CD4-positive, alpha-beta T cell treated with Interleukin-12 subunit alpha and Interleukin-12 subunit beta, for 1 hour (primary cell): ENCODE data around the gene SVEP1.
"Not testable (repeated sequence)": the region's sequence is repeated elsewhere in the genome, so short reads cannot be mapped to it uniquely, and the experiment has no call there.

Experiments used
- DNase-seq: peaks from one replicate; pipeline ENCODE4 v3.0.0-alpha.2; 2020

SVEP1 gene

GRCh38 chr9:110575945-110576344 lies 3.6 kb downstream of the SVEP1 start:
- no peak for DNase-seq

GRCh38 chr9:110575169-110575568 lies 4.4 kb downstream of the SVEP1 start:
- DNase-seq = no peak

DNA sequence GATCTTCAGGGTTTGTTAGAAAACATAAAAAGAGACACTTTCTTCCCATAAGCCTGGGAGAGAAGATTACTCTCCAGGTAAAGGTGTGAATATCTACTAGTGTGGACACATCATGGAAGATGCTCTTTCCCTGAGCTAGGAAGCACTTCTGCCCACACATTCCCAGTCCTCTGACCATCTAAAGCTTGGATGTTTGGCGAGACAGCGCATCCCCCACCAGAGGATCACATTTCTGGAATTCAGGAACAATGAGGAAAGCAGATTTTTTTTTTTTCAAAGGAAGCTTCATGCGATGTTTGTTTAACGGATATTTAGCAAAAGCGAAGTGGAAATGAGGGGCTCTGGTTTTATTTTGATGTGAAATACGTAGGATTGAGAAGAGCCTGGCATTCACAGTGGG lies 6.2 kb downstream of the SVEP1 start:
- no peak for DNase-seq

- DNase-seq = no peak
These were observed 7.6 kb downstream of the SVEP1 start for GRCh38 chr9:110571801-110572483.

DNA sequence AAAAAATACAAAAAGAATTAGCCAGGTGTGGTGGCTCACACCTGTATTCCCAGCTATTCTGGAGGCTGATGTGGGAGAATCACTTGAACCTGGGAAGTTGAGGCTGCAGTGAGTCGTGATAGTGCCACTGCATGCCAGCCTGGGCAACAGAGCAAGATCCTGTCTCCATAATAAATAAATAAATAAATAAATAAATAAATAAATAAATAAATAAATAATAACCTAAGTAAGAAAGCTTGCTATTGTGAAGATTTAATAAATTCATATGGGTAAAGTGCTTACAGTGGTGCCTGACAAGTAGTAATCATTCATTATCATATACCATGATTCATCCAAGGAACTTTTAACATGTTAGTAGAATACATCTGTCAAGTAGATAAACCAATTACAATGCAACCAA lies 13.4 kb downstream of the SVEP1 start:
- no peak for DNase-seq

DNA sequence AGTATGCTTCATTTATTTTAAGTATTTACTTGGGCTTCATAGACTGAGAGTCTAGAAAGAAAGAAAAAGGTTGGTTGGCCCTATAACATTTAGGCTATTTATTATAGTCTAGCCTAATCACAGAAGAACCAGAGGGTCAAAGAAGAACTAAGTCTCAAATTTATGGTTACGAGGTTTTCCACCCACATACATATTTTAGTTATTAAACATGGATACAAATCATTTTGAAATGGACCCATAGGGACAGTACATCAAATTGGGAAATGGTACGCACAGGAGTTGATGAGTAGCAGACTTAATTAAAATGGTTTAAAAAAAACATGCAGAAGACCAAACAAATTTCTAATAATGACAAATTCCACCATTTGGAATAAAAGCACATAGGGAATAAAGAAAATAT lies 17.7 kb downstream of the SVEP1 start:
- DNase-seq = no peak

DNA sequence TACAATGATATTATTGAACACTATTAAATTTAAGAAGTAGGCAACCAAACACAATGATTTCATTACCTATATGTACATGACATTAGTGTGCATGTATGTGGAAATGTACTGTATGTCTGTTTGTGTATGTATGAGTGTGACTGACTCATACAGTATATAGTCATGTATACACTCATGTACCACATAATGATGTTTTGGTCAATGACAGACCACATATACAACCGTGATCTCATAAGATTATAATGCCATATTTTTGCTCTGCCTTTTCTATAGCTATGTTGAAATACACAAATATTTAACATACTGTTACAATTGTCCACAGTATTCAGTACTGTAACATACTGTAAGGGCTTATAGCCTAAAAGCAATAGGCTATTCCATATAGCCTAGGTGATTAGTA lies 19.7 kb downstream of the SVEP1 start:
- no peak for DNase-seq

GRCh38 chr9:110555551-110556331 lies 23.8 kb downstream of the SVEP1 start:
- DNase-seq = no peak

DNA sequence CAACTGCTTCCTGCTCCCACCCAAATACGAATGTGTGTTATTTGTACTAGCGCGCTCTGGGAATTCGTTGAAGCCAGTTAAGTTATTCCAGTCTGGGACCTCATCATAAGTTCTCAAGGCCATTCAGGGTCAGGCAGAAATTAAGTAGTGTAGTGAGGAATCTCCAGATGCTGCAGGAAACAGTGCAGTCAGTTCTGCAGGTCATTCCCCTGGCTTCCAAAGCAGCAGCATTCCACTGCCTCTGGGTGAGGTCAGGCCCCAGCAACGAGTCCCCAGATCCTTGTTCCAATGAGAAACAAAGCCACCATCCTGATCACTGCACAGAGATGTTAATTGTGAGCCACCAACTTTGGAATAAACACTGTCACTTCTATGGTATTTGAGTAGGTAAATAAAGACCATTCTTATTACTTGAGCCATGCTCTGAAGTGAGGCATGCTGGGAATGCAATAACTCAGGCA lies 33.1 kb downstream of the SVEP1 start:
- no peak for DNase-seq

DNA sequence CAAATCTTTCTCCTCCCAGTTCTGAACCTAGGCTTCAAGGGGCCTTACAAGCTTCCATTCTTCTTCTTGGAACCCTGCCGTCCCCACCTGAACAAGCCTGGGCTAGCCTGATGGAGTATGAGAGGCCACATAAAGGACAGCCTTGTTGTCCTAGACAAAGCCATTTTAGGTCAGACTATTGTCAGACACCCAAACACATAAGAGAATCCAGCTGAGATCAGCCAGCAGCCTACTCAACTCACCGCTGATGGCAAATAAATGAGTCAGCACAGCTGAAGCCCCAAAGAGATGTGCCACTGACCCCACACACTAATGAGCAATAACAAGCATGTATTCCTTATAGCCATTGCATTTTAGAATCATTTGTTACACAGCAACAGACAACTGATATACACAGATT lies 33.8 kb downstream of the SVEP1 start:
- no peak for DNase-seq

GRCh38 chr9:110543631-110544051 lies 35.9 kb downstream of the SVEP1 start:
- DNase-seq = no peak

DNA sequence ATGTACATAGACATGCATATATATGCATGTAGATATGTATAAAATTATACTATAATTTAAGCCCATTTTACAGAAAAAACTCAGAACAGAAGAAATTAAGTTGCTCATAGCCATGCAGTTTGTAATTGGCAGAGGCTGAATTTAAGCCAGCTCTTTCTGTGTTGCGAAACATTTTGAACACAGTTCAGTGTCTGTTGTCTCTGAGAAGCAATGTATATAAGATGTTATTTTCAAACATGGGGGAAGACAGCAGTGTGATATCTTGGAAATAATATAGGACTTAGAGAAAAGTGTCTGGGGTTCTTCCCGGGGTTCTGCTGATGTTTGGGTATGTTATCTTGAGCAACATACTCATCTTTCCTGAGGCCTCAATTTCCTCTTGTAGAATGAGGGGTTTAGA lies 37.6 kb downstream of the SVEP1 start:
- DNase-seq = no peak

DNA sequence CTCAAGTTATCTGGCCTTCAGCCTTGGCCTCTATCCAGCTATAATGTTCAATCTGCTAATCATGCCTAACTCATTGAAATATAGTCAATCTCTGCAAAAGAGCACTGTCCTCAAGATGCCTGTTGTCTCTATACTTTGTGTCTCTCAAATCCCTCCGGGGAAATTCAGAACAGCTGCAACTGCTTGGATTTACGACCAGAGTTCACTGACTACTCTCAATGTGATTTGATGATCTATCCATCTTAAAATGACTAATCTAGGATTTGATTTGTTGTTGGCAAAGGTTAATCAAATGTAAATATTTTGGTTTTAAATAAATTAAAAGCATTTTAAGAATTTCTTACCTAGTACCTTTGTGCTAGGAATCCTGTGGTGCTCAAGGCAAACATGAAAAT lies 40.9 kb downstream of the SVEP1 start:
- DNase-seq = no peak

- no peak for DNase-seq
These were observed 41.5 kb downstream of the SVEP1 start for GRCh38 chr9:110537841-110538646.

DNA sequence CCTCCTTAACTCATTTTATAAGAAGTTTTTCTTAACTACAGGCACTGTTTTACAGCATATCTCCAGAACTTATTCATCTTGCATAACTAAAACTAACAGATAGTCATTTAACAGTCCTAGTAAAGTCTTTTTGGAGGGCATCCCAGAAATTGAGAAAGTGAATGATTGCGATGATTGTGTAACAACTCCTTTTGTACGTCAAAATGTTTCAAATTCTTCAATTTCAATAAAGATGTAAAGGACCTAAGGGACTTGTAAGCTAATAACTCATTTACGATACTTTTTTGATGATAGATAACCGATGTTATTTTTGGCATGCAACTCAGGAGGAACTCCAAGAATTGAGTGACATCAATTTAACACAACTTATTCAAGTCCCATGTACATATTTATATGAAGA lies 42.7 kb downstream of the SVEP1 start:
- no peak for DNase-seq

- DNase-seq = not testable (repeated sequence)
These were observed 45.4 kb downstream of the SVEP1 start for GRCh38 chr9:110534162-110534561.

DNA sequence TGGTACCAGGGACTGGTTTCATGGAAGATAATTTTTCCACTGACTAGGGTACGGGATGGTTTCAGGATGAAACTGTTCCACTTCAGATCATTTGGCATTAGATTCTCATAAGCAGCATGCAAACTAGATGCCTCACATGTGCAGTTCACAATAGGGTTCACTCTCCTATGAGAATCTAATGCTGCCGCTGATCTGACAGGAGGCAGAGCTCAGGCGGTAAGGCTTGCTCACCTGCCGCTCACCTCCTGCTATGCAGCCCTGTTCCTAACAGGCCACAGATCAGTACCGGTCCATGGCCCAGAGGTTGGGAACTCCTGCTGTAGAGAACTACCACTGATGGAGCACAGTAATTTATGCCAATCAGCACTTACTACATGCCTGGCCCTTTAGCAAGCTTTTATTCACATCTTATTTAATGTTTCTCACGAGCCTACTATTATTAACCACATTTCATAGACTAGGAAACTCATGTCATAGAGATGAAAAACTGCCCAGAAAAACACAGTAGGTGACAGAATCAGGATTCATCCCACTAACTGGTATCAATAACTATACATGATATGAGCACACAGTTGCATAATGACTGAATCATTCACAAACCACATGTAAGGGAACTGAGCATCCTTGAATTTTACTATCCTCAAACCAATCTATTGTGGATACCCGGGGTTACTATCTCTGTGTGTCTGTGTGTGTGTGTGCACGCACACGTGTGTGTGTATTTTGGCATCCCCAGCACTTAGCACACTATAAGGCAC lies 46.5 kb downstream of the SVEP1 start:
- no peak for DNase-seq

DNA sequence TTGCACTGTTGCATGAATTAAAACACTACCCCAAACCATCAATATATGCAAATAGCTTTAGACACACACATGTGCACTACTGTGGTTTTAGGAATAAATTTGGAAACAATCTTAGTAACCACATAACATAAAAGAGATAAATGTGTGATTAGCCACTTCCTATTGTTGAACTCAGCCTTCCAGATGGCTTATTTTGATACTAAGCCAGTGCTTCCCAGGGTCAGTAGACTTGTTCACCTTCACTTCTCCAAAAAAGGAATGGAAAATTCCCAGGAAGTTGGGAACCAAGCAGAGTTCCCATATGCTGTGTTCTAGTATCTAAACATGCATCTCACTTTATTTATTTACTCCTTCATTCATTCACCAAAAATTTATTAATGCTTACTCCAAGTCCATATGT lies 47.8 kb downstream of the SVEP1 start:
- no peak for DNase-seq

- DNase-seq = not testable (repeated sequence)
These were observed 48.3 kb downstream of the SVEP1 start for GRCh38 chr9:110531241-110531640.

- no peak for DNase-seq
These were observed 50.9 kb downstream of the SVEP1 start for GRCh38 chr9:110528645-110529044.

DNA sequence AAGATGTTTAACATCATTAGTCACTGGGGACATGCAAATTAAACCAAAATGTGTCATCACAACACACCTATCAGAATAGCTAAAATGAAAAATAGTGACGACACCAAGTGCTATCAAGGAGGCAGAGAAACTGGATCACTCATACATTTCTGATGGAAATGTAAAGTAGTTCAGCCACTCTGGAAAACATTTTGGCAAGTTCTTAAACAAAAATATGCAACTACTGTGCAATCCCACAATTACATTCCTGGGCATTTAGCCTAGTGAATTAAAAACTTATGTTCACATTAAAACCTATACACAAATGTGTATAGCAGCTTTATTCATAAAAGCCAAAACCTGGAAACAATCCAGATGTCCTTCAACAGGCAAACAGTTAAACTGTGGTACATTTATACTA lies 53.1 kb downstream of the SVEP1 start:
- DNase-seq = no peak

- no peak for DNase-seq
These were observed 58.3 kb downstream of the SVEP1 start for GRCh38 chr9:110521206-110521605.
